Ishikawa (cell line): ENCODE data around the gene GUCA1C.

Source experiments
- CEBPB ChIP-seq: IDR thresholded peaks from 2 replicates; pipeline ENCODE4 v1.6.1; 2012
- EGR1 ChIP-seq: IDR thresholded peaks from 2 replicates; pipeline ENCODE4 v1.6.1; 2012
- EP300 ChIP-seq: IDR thresholded peaks from 2 replicates; pipeline ENCODE4 v1.6.1; 2012; ENCODE audit warnings: borderline replicate concordance
- MAX ChIP-seq: IDR thresholded peaks from 2 replicates; pipeline ENCODE4 v1.6.1; 2012
- NFIC ChIP-seq: IDR thresholded peaks from 2 replicates; pipeline ENCODE4 v1.6.1; 2012
- RAD21 ChIP-seq: IDR thresholded peaks from 2 replicates; pipeline ENCODE4 v1.6.1; 2012; ENCODE audit warnings: low read depth
- REST ChIP-seq: IDR thresholded peaks from 2 replicates; pipeline ENCODE4 v1.6.1; 2012; ENCODE audit warnings: low read depth, mild to moderate bottlenecking
- TAF1 ChIP-seq: IDR thresholded peaks from 2 replicates; pipeline ENCODE4 v1.6.1; 2012; ENCODE audit warnings: low read depth, mild to moderate bottlenecking
- TCF12 ChIP-seq: IDR thresholded peaks from 2 replicates; pipeline ENCODE4 v1.6.1; 2012; ENCODE audit warnings: low read depth
- TEAD4 ChIP-seq: IDR thresholded peaks from 2 replicates; pipeline ENCODE4 v1.6.1; 2012
- USF1 ChIP-seq: IDR thresholded peaks from 2 replicates; pipeline ENCODE4 v1.6.1; 2012
- YY1 ChIP-seq: IDR thresholded peaks from 2 replicates; pipeline ENCODE4 v1.6.1; 2012; ENCODE audit warnings: low read depth
- ZBTB7A ChIP-seq: IDR thresholded peaks from 2 replicates; pipeline ENCODE4 v1.6.1; 2012; ENCODE audit warnings: low read depth

GRCh38 chr3:108882762-108883161, 70.9 kb downstream of the GUCA1C start:
- no peak for TF ChIP-seq REST
- no peak for TF ChIP-seq USF1
- TF ChIP-seq YY1: no peak
- no peak for TF ChIP-seq EP300
- no peak for TF ChIP-seq MAX
- no peak for TF ChIP-seq ZBTB7A
- no peak for TF ChIP-seq TCF12
- TF ChIP-seq TAF1: no peak
- TF ChIP-seq RAD21: no peak
- no peak for TF ChIP-seq EGR1
- no peak for TF ChIP-seq CEBPB
- no peak for TF ChIP-seq TEAD4
- TF ChIP-seq NFIC: no peak
